ENCODE measurements around the gene HS3ST6. TPM values are rescaled to one million over a fixed set of nuclear protein-coding genes. Genes with fewer than 3 reads are reported as not detected.

Gene HS3ST6
- total and polyA plus RNA-seq, 4 donors: 0.40 to 5.9 (median 1.4) TPM

GRCh38 chr16:1870365-1871082 is 47.7 kb downstream of the HS3ST6 start:
- DNase-seq: no peak
- Histone ChIP-seq H3K27me3 (ENCODE audit: control insufficient read depth in 3 of 3, insufficient read depth in 3 of 3, low read length in 2 of 3) (peaks cover 0 to 40% (median 14%) of the 10 kb centered on the region in 3 donors), H3K9ac (ENCODE audit: insufficient read depth in 1 of 2, low read length in 2 of 2) (no peak overlapping the region), H3K4me1 (ENCODE audit: control insufficient read depth in 5 of 5, insufficient read depth in 5 of 5, low read length in 5 of 5) (no peaks in the 10 kb centered on the region), H3K4me3 (no peak overlapping the region), H3K9me3 (ENCODE audit: control insufficient read depth in 4 of 4, insufficient read depth in 3 of 4, low read length in 3 of 4) (peaks cover 0 to 4% (median 0%) of the 10 kb centered on the region in 4 donors), H3K27ac (ENCODE audit: low read depth in 1 of 2, low read length in 1 of 2) (no peak overlapping the region), H3K36me3 (ENCODE audit: control insufficient read depth in 4 of 4, insufficient read depth in 4 of 4, low read length in 4 of 4) (no peaks in the 10 kb centered on the region)
- peak; percentile 34 for ATAC-seq (ENCODE audit: insufficient read depth, low FRiP score)
- TF ChIP-seq CTCF (IDR thresholded peaks at IDR 0.05; ENCODE audit: control extremely low read depth, extremely low read depth): no peak
- WGBS, 2 donors: 42 to 51% methylated on average over 9 of the region's 9 CpGs

- peaks cover 0 to 20% (median 8%) of the 10 kb centered on the region in 3 donors for H3K27me3 ChIP-seq (ENCODE audit: control insufficient read depth in 3 of 3, insufficient read depth in 3 of 3, low read length in 2 of 3)
- no peaks in the 10 kb centered on the region for H3K4me1 ChIP-seq (ENCODE audit: control insufficient read depth in 5 of 5, insufficient read depth in 5 of 5, low read length in 5 of 5)
- H3K9ac ChIP-seq (ENCODE audit: insufficient read depth in 1 of 2, low read length in 2 of 2): no peak overlapping the region
- no peak for TF ChIP-seq CTCF (IDR thresholded peaks at IDR 0.05; ENCODE audit: control extremely low read depth, extremely low read depth)
- ATAC-seq (ENCODE audit: insufficient read depth, low FRiP score): no peak
- H3K36me3 ChIP-seq (ENCODE audit: control insufficient read depth in 4 of 4, insufficient read depth in 4 of 4, low read length in 4 of 4): no peaks in the 10 kb centered on the region
- H3K4me3 ChIP-seq: no peak overlapping the region
- DNase-seq: no peak
- no peaks in the 10 kb centered on the region for H3K9me3 ChIP-seq (ENCODE audit: control insufficient read depth in 4 of 4, insufficient read depth in 3 of 4, low read length in 3 of 4)
- 68 to 71% methylated on average over 6 of the region's 6 CpGs for WGBS, 2 donors
- no peak overlapping the region for H3K27ac ChIP-seq (ENCODE audit: low read depth in 1 of 2, low read length in 1 of 2)
Observed at GRCh38 chr16:1865902-1866690, 52.1 kb downstream of the HS3ST6 start.

GRCh38 chr16:1863681-1864460 is 54.3 kb downstream of the HS3ST6 start:
- H3K9me3 ChIP-seq (ENCODE audit: control insufficient read depth in 4 of 4, insufficient read depth in 3 of 4, low read length in 3 of 4): no peaks in the 10 kb centered on the region
- TF ChIP-seq CTCF (IDR thresholded peaks at IDR 0.05; ENCODE audit: control extremely low read depth, extremely low read depth): peak; percentile 26
- H3K27me3 ChIP-seq (ENCODE audit: control insufficient read depth in 3 of 3, insufficient read depth in 3 of 3, low read length in 2 of 3): peaks cover 0 to 29% (median 10%) of the 10 kb centered on the region in 3 donors
- peak in 2 of 3 donors; percentile 54 to 63 for DNase-seq
- no peaks in the 10 kb centered on the region for H3K36me3 ChIP-seq (ENCODE audit: control insufficient read depth in 4 of 4, insufficient read depth in 4 of 4, low read length in 4 of 4)
- ATAC-seq (ENCODE audit: insufficient read depth, low FRiP score): no peak
- H3K4me3 ChIP-seq: no peak overlapping the region
- H3K9ac ChIP-seq (ENCODE audit: insufficient read depth in 1 of 2, low read length in 2 of 2): no peak overlapping the region
- H3K27ac ChIP-seq (ENCODE audit: low read depth in 1 of 2, low read length in 1 of 2): no peak overlapping the region
- WGBS, 2 donors: 14 to 17% methylated on average over 4 of the region's 4 CpGs
- no peaks in the 10 kb centered on the region for H3K4me1 ChIP-seq (ENCODE audit: control insufficient read depth in 5 of 5, insufficient read depth in 5 of 5, low read length in 5 of 5)

All from lung (tissue), 12 donors.